Measurements from ENCODE around the gene IL31. TPM values are rescaled to one million over a fixed set of nuclear protein-coding genes. Genes with fewer than 3 reads are reported as not detected.

The IL31 gene
- total and polyA plus RNA-seq, 4 donors, result not detected

DNA sequence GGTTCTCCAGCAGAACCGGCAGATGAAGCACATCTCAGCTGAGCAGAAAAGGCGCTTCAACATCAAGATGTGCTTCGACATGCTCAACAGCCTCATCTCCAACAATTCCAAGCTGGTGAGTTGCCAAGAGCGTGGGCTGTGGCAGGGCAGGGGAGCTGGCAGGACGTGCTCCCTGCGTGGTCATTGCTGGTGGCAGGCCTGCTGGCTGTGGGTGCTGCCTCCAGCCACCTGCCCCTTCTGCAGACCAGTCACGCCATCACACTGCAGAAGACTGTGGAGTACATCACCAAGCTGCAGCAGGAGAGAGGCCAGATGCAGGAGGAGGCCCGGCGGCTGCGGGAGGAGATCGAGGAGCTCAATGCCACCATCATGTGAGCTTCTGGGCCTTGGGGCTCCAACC is 35.8 kb downstream of the IL31 start (continued):
- TF ChIP-seq, protein P1, sequence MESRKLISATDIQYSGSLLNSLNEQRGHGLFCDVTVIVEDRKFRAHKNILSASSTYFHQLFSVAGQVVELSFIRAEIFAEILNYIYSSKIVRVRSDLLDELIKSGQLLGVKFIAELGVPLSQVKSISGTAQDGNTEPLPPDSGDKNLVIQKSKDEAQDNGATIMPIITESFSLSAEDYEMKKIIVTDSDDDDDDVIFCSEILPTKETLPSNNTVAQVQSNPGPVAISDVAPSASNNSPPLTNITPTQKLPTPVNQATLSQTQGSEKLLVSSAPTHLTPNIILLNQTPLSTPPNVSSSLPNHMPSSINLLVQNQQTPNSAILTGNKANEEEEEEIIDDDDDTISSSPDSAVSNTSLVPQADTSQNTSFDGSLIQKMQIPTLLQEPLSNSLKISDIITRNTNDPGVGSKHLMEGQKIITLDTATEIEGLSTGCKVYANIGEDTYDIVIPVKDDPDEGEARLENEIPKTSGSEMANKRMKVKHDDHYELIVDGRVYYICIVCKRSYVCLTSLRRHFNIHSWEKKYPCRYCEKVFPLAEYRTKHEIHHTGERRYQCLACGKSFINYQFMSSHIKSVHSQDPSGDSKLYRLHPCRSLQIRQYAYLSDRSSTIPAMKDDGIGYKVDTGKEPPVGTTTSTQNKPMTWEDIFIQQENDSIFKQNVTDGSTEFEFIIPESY (IDR thresholded peaks at IDR 0.05), result no peak
- no peak for TF ChIP-seq FOXA1 (IDR thresholded peaks at IDR 0.05)

DNA sequence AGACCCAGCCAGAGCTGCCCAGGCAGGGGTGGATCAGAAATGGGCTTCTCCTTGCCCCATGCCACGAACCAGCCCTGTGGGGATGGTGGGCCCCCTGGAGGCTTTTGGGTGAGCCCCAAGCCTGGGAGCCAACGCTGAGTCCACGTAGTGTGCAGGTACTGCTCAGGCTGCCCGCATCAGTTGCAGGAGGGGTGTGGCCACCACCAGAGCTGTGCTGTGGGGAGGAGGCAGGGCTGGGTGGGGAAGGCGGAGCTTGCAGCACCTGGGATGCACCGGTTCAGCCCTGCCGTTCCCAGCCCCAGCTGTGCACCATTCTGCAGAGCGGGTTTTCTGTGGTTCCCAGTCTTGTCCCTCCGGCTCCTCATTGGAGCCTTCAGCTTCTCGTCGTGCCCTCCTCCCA is 36.3 kb downstream of the IL31 start:
- H3K4me3 ChIP-seq (ENCODE audit: low read depth in 1 of 3, low read length in 3 of 3), result no peak overlapping the region
- H3K27ac ChIP-seq (ENCODE audit: low read depth in 1 of 2, low read length in 2 of 2), result no peak overlapping the region
- no peak overlapping the region for H3K9ac ChIP-seq (ENCODE audit: low read depth in 1 of 2, low read length in 2 of 2)
- peaks cover 15 to 58% (median 30%) of the 10 kb centered on the region in 4 donors for H3K36me3 ChIP-seq (ENCODE audit: control insufficient read depth in 4 of 4, insufficient read depth in 3 of 4, low read depth in 1 of 4, low read length in 3 of 4)
- H3K27me3 ChIP-seq (ENCODE audit: control insufficient read depth in 4 of 4, insufficient read depth in 4 of 4, low read length in 3 of 4), result no peaks in the 10 kb centered on the region
- TF ChIP-seq HNF4A (conservative IDR thresholded peaks at IDR 0.05), result no peak
- TF ChIP-seq SP1 (IDR thresholded peaks at IDR 0.05), result no peak
- no peak for DNase-seq (ENCODE audit: low spot score)
- peaks cover 0 to 9% (median 4%) of the 10 kb centered on the region in 4 donors for H3K4me1 ChIP-seq (ENCODE audit: control insufficient read depth in 4 of 4, insufficient read depth in 4 of 4, low read length in 3 of 4)
- 74% methylated on average over 11 of the region's 11 CpGs for WGBS
- H3K9me3 ChIP-seq (ENCODE audit: control insufficient read depth in 4 of 4, low read length in 3 of 4), result no peaks in the 10 kb centered on the region

DNA sequence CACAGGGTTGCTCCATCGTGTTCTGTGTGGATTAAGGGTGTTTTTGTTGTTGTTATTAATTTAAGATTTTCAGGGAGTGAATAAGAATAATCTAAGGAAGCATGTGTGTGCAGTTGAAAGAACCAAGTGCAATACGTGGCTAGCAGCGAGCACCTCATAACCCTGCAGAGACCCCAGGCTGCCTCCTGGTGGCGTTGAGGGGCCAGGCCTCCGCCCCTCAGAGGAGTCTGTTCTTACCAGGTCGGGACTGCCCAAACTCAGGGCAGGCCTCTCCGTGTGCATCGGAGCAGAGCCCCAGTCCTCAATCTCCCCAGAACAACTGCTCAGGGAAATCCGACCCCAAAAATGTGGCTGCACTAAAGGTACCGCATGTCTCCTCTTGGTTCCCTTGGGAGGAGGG is 36.8 kb downstream of the IL31 start:
- DNase-seq (ENCODE audit: low spot score), result no peak
- H3K27ac ChIP-seq (ENCODE audit: low read depth in 1 of 2, low read length in 2 of 2), result no peak overlapping the region
- H3K4me3 ChIP-seq (ENCODE audit: low read depth in 1 of 3, low read length in 3 of 3), result no peak overlapping the region
- 86% methylated on average over 10 of the region's 10 CpGs for WGBS
- H3K4me1 ChIP-seq (ENCODE audit: control insufficient read depth in 4 of 4, insufficient read depth in 4 of 4, low read length in 3 of 4), result peaks cover 0 to 10% (median 5%) of the 10 kb centered on the region in 4 donors
- no peaks in the 10 kb centered on the region for H3K9me3 ChIP-seq (ENCODE audit: control insufficient read depth in 4 of 4, low read length in 3 of 4)
- TF ChIP-seq, protein P2, sequence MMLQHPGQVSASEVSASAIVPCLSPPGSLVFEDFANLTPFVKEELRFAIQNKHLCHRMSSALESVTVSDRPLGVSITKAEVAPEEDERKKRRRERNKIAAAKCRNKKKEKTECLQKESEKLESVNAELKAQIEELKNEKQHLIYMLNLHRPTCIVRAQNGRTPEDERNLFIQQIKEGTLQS (IDR thresholded peaks at IDR 0.05), result no peak
- no peak for TF ChIP-seq SP1 (IDR thresholded peaks at IDR 0.05)
- TF ChIP-seq, protein P3, sequence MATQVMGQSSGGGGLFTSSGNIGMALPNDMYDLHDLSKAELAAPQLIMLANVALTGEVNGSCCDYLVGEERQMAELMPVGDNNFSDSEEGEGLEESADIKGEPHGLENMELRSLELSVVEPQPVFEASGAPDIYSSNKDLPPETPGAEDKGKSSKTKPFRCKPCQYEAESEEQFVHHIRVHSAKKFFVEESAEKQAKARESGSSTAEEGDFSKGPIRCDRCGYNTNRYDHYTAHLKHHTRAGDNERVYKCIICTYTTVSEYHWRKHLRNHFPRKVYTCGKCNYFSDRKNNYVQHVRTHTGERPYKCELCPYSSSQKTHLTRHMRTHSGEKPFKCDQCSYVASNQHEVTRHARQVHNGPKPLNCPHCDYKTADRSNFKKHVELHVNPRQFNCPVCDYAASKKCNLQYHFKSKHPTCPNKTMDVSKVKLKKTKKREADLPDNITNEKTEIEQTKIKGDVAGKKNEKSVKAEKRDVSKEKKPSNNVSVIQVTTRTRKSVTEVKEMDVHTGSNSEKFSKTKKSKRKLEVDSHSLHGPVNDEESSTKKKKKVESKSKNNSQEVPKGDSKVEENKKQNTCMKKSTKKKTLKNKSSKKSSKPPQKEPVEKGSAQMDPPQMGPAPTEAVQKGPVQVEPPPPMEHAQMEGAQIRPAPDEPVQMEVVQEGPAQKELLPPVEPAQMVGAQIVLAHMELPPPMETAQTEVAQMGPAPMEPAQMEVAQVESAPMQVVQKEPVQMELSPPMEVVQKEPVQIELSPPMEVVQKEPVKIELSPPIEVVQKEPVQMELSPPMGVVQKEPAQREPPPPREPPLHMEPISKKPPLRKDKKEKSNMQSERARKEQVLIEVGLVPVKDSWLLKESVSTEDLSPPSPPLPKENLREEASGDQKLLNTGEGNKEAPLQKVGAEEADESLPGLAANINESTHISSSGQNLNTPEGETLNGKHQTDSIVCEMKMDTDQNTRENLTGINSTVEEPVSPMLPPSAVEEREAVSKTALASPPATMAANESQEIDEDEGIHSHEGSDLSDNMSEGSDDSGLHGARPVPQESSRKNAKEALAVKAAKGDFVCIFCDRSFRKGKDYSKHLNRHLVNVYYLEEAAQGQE (IDR thresholded peaks at IDR 0.05), result no peak
- no peak for TF ChIP-seq NR2F2 (IDR thresholded peaks at IDR 0.05)
- TF ChIP-seq, protein P1 (IDR thresholded peaks at IDR 0.05), result no peak
- no peak for TF ChIP-seq RAD21 (IDR thresholded peaks at IDR 0.05)
- TF ChIP-seq GABPA (IDR thresholded peaks at IDR 0.05 in 1 of 2, conservative IDR thresholded peaks at IDR 0.05 in 1 of 2), result no peak
- TF ChIP-seq EGR1 (IDR thresholded peaks at IDR 0.05; ENCODE audit: low read depth in 2 of 2), result no peak
- TF ChIP-seq RXRA (IDR thresholded peaks at IDR 0.05), result no peak
- TF ChIP-seq, protein P4, sequence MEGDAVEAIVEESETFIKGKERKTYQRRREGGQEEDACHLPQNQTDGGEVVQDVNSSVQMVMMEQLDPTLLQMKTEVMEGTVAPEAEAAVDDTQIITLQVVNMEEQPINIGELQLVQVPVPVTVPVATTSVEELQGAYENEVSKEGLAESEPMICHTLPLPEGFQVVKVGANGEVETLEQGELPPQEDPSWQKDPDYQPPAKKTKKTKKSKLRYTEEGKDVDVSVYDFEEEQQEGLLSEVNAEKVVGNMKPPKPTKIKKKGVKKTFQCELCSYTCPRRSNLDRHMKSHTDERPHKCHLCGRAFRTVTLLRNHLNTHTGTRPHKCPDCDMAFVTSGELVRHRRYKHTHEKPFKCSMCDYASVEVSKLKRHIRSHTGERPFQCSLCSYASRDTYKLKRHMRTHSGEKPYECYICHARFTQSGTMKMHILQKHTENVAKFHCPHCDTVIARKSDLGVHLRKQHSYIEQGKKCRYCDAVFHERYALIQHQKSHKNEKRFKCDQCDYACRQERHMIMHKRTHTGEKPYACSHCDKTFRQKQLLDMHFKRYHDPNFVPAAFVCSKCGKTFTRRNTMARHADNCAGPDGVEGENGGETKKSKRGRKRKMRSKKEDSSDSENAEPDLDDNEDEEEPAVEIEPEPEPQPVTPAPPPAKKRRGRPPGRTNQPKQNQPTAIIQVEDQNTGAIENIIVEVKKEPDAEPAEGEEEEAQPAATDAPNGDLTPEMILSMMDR (IDR thresholded peaks at IDR 0.05; ENCODE audit: low read depth, low read length, missing input control), result no peak
- no peak for TF ChIP-seq JUND (IDR thresholded peaks at IDR 0.05)
- TF ChIP-seq, protein P5, sequence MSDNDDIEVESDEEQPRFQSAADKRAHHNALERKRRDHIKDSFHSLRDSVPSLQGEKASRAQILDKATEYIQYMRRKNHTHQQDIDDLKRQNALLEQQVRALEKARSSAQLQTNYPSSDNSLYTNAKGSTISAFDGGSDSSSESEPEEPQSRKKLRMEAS (IDR thresholded peaks at IDR 0.05), result no peak
- no peak for TF ChIP-seq HNF4A (conservative IDR thresholded peaks at IDR 0.05)
- no peak for TF ChIP-seq HNF4G (IDR thresholded peaks at IDR 0.05)
- H3K9ac ChIP-seq (ENCODE audit: low read depth in 1 of 2, low read length in 2 of 2), result no peak overlapping the region
- peaks cover 15 to 56% (median 28%) of the 10 kb centered on the region in 4 donors for H3K36me3 ChIP-seq (ENCODE audit: control insufficient read depth in 4 of 4, insufficient read depth in 3 of 4, low read depth in 1 of 4, low read length in 3 of 4)
- H3K27me3 ChIP-seq (ENCODE audit: control insufficient read depth in 4 of 4, insufficient read depth in 4 of 4, low read length in 3 of 4), result no peaks in the 10 kb centered on the region

Measured in liver (tissue), 9 donors.